IMR-90 (cell line): ENCODE data around the gene LRRC56. TPM values are rescaled to one million over a fixed set of nuclear protein-coding genes. Genes with fewer than 3 reads are reported as not detected.

Experiments used
- ATAC-seq: fragments of 200-7000 bp; cut with Tn5 transposase; 2 replicates; pipeline ENCODE4 v1.9.1; 2020; ENCODE audit warnings: low read depth, mild to moderate bottlenecking, moderate library complexity
- BruUV-seq: library from RNA; stranded (reverse); fragments of 400-500 nt; replicated peaks from 2 replicates; lab custom pipeline; 2021; lab: Mats Ljungman, UMichigan
- CTCF ChIA-PET: fragments of 300-600 bp; formaldehyde crosslinking; extraction: SDS; loops from one replicate; lab custom pipeline; 2021; ENCODE audit warnings: antibody characterized with exemption; lab: Yijun Ruan, JAX
- POLR2A ChIA-PET: fragments of 300-600 bp; sonication (Branson Sonifier 250); formaldehyde crosslinking; loops from one replicate; lab custom pipeline; 2022; ENCODE audit warnings: antibody characterized with exemption; ENCODE audit not compliant: unreplicated experiment; lab: Charles Lee
- DNase-seq: peaks from one replicate; pipeline ENCODE4 v3.0.0; 2013
- H2AFZ ChIP-seq: replicated peaks from 2 replicates; pipeline ENCODE3; 2013; ENCODE audit warnings: low read length, mild to moderate bottlenecking; ENCODE audit not compliant: poor library complexity
- H2AK5ac ChIP-seq: 2 replicates; pipeline ENCODE4 v1.6.1; 2013; ENCODE audit warnings: low read depth, low read length, inconsistent platforms
- H2AK9ac ChIP-seq: replicated peaks from 2 replicates; pipeline ENCODE3; 2013; ENCODE audit warnings: mild to moderate bottlenecking, low read depth, low read length, moderate library complexity; ENCODE audit not compliant: poor library complexity
- H2BK120ac ChIP-seq: 2 replicates; pipeline ENCODE4 v1.6.1; 2013; ENCODE audit warnings: low read depth, low read length, inconsistent platforms
- H2BK15ac ChIP-seq: 3 replicates; pipeline ENCODE4 v1.6.1; 2013; ENCODE audit warnings: low read depth, low read length, inconsistent platforms
- H2BK20ac ChIP-seq: 2 replicates; pipeline ENCODE4 v1.6.1; 2013; ENCODE audit warnings: low read depth, mild to moderate bottlenecking, inconsistent platforms, low read length, moderate library complexity
- H2BK5ac ChIP-seq: 2 replicates; pipeline ENCODE4 v1.6.1; 2013; ENCODE audit warnings: mild to moderate bottlenecking, low read depth, low read length, inconsistent platforms; ENCODE audit not compliant: poor library complexity, severe bottlenecking
- H3K14ac ChIP-seq: replicated peaks from 2 replicates; pipeline ENCODE4 v1.6.1; 2013; ENCODE audit warnings: low read depth, low read length, inconsistent platforms
- H3K18ac ChIP-seq: 2 replicates; pipeline ENCODE4 v1.6.1; 2013; ENCODE audit warnings: low read depth, low read length, control low read depth
- H3K23ac ChIP-seq: 2 replicates; pipeline ENCODE4 v1.6.1; 2013; ENCODE audit warnings: low read depth, low read length, inconsistent platforms
- H3K27ac ChIP-seq: 2 replicates; pipeline ENCODE4 v1.5.1; 2013; ENCODE audit warnings: mild to moderate bottlenecking, control low read depth, low read length; ENCODE audit not compliant: insufficient read depth
- H3K27me3 ChIP-seq: 2 replicates; pipeline ENCODE4 v1.6.1; 2013; ENCODE audit warnings: low read length; ENCODE audit not compliant: control insufficient read depth, insufficient read depth
- H3K36me3 ChIP-seq: 2 replicates; pipeline ENCODE4 v1.6.1; 2013; ENCODE audit warnings: low read length, mixed read lengths; ENCODE audit not compliant: control insufficient read depth, insufficient read depth
- H3K4ac ChIP-seq: 2 replicates; pipeline ENCODE4 v1.6.1; 2013; ENCODE audit warnings: low read depth, low read length, inconsistent platforms
- H3K4me1 ChIP-seq: 2 replicates; pipeline ENCODE4 v1.6.1; 2013; ENCODE audit warnings: low read length, mixed read lengths; ENCODE audit not compliant: control insufficient read depth, insufficient read depth
- H3K4me2 ChIP-seq: 2 replicates; pipeline ENCODE4 v1.6.1; 2013; ENCODE audit warnings: low read depth, mild to moderate bottlenecking, control low read depth, low read length, moderate library complexity
- H3K4me3 ChIP-seq: 2 replicates; pipeline ENCODE4 v1.5.1; 2013; ENCODE audit warnings: low read depth, mild to moderate bottlenecking, control low read depth, low read length, moderate library complexity; ENCODE audit not compliant: insufficient read depth
- H3K56ac ChIP-seq: 2 replicates; pipeline ENCODE4 v1.6.1; 2013; ENCODE audit warnings: low read length, inconsistent platforms; ENCODE audit not compliant: insufficient read depth; ENCODE audit errors: extremely low read depth
- H3K79me1 ChIP-seq, 2 experiments: 2 replicates each; pipeline ENCODE4 v1.6.1; 2013; ENCODE audit warnings: low read length in 2 of 2, inconsistent platforms in 1 of 2, low read depth in 1 of 2
- H3K9ac ChIP-seq: 2 replicates; pipeline ENCODE4 v1.6.1; 2013; ENCODE audit warnings: low read depth, low read length, control low read depth
- H3K9me1 ChIP-seq: 2 replicates; pipeline ENCODE4 v1.6.1; 2013; ENCODE audit warnings: low read length, inconsistent platforms; ENCODE audit not compliant: insufficient read depth
- H3K9me3 ChIP-seq: 2 replicates; pipeline ENCODE4 v1.6.1; 2013; ENCODE audit warnings: low read length; ENCODE audit not compliant: control insufficient read depth, insufficient read depth
- H4K20me1 ChIP-seq: 2 replicates; pipeline ENCODE4 v1.6.1; 2013; ENCODE audit warnings: low read length, inconsistent platforms; ENCODE audit not compliant: insufficient read depth
- H4K5ac ChIP-seq: 2 replicates; pipeline ENCODE4 v1.6.1; 2013; ENCODE audit warnings: mild to moderate bottlenecking, low read depth, low read length, control low read depth
- H4K8ac ChIP-seq, 2 experiments: 2 replicates each; pipeline ENCODE4 v1.6.1; 2013; ENCODE audit warnings: low read depth in 2 of 2, low read length in 2 of 2, control low read depth in 1 of 2, inconsistent platforms in 1 of 2
- H4K91ac ChIP-seq: 2 replicates; pipeline ENCODE4 v1.6.1; 2013; ENCODE audit warnings: low read depth, low read length, inconsistent platforms; ENCODE audit not compliant: insufficient read depth
- RCOR1 ChIP-seq: IDR thresholded peaks from 2 replicates; pipeline ENCODE4 v1.6.1; 2012; ENCODE audit warnings: mild to moderate bottlenecking, low read length, improper control_type of control experiment; ENCODE audit not compliant: insufficient replicate concordance
- RFX5 ChIP-seq: IDR thresholded peaks from 2 replicates; pipeline ENCODE4 v1.8.0; 2012; ENCODE audit warnings: low read depth, mild to moderate bottlenecking, low read length, moderate library complexity
- USF2 ChIP-seq: fragments of 150-350 bp; IDR thresholded peaks from 2 replicates; pipeline ENCODE4 v1.6.1; 2017; ENCODE audit warnings: mild to moderate bottlenecking, antibody characterized with exemption, low read length, low read depth
- WGBS, 2 experiments: methylation state at CpG; one replicate each; pipeline versions ENCODE4 v1.1.5 to v1.1.7; 2013; ENCODE audit warnings: missing lambda C conversion rate in 2 of 2; ENCODE audit not compliant: insufficient read length in 1 of 2; ENCODE audit errors: extremely low coverage in 2 of 2; 5-methylcytosine and 5-hydroxymethylcytosine counted together
- dilution Hi-C: fragments of 300-500 bp; cut with HindIII; formaldehyde crosslinking; loops from one replicate; pipeline ENCODE4 v1.14.3; 2018; ENCODE audit warnings: low sequenced_read_pairs; ENCODE audit not compliant: unreplicated experiment
- in situ Hi-C: fragments of 300-500 bp; cut with MboI; formaldehyde crosslinking; loops from 3 replicates; pipeline ENCODE4 v1.14.3; 2019; ENCODE audit warnings: low sequenced_read_pairs, inconsistent platforms, mixed read lengths
- intact Hi-C: fragments of 100-400 bp; cut with micrococcal nuclease; formaldehyde crosslinking; loops from 2 replicates; pipeline ENCODE4 v1.10.0; 2022
- polyA plus RNA-seq, 3 experiments: library from polyadenylated mRNA; depleted of rRNA; stranded (reverse); fragments of >200 nt; gene quantifications; 2 replicates each; pipeline ENCODE4 v1.2.3, GENCODE V29; 2012; ENCODE audit warnings: low replicate concordance in 1 of 3
- total RNA-seq: library from RNA; depleted of rRNA; stranded (reverse); fragments of >200 nt; gene quantifications from 2 replicates; pipeline ENCODE4 v1.2.3, GENCODE V29; 2012

LRRC56 gene
- total and polyA plus RNA-seq, 2 of the 4 experiments (the other 2 are of a cell fraction), result 0.36 to 1.3 TPM

- no peak for TF ChIP-seq USF2
Observed at GRCh38 chr11:540583-541432, 3.5 kb downstream of the LRRC56 start (continued).

DNA sequence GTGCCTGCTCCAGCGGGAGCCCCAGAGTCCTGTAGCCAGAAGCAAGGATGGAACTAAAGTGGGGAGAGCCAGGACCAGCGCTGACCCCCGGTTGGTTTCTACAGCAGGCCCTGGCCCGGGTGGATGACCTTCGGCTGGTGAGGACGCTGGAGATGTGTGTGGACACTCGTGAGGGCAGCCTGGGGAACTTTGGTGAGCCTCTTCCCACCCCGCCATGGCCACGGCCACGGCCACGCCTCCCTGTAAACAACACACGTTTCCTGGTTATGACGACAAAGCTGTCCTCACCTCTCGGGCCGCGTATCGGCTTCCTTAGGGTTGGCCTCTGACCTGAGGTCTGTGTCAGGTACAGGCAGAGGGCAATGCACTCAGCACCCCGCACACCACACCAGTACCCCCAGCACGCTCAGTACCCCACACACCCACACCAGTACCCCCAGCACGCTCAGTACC is 4.1 kb downstream of the LRRC56 start:
- Histone ChIP-seq H3K36me3 (peaks cover 1% of the 10 kb centered on the region; the same call in 1 of the 2 replicates), H3K4me3 (no peak overlapping the region), H3K4ac (no peak overlapping the region), H3K14ac (no peak overlapping the region), H3K18ac (no peak overlapping the region), H2AFZ (no peak overlapping the region), H3K4me2 (no peak overlapping the region), H4K91ac (no peak overlapping the region), H4K8ac (no peak overlapping the region), H2BK5ac (no peak overlapping the region), H3K4me1 (peaks cover 10% of the 10 kb centered on the region), H3K9me1 (0 out of 2 replicates have a peak, but pooled peaks cover 3% of the 10 kb centered on the region), H2BK15ac (no peak overlapping the region), H3K23ac (no peak overlapping the region), H2BK20ac (no peak overlapping the region), H3K56ac (no peak overlapping the region), H4K20me1 (no peaks in the 10 kb centered on the region), H3K9ac (no peak overlapping the region), H3K9me3 (no peaks in the 10 kb centered on the region), H2AK9ac (no peak overlapping the region), H2BK120ac (no peak overlapping the region), H2AK5ac (no peak overlapping the region), H3K27ac (no peak overlapping the region), H3K79me1 (peaks cover 0 to 3% of the 10 kb centered on the region in 2 experiments; a peak in 1 of 4 replicates), H4K5ac (no peak overlapping the region), H3K27me3 (no peaks in the 10 kb centered on the region)
- in situ Hi-C loops (no loop called here), dilution Hi-C loops (no loop called here), intact Hi-C loops (no loop called here)
- no peak for ATAC-seq
- ChIA-PET CTCF (no interaction called here), POLR2A (no interaction called here)
- DNase-seq, result no peak
- 91% methylated on average over 6 of the region's 20 CpGs; no CpG with 5 or more reads in 1 of the 2 experiments for WGBS, 2 experiments
- TF ChIP-seq RCOR1 (no peak), RFX5 (no peak)
- BruUV-seq, result no TSS peak
